ENCODE results near the gene LRP8.

LRP8 gene

DNA sequence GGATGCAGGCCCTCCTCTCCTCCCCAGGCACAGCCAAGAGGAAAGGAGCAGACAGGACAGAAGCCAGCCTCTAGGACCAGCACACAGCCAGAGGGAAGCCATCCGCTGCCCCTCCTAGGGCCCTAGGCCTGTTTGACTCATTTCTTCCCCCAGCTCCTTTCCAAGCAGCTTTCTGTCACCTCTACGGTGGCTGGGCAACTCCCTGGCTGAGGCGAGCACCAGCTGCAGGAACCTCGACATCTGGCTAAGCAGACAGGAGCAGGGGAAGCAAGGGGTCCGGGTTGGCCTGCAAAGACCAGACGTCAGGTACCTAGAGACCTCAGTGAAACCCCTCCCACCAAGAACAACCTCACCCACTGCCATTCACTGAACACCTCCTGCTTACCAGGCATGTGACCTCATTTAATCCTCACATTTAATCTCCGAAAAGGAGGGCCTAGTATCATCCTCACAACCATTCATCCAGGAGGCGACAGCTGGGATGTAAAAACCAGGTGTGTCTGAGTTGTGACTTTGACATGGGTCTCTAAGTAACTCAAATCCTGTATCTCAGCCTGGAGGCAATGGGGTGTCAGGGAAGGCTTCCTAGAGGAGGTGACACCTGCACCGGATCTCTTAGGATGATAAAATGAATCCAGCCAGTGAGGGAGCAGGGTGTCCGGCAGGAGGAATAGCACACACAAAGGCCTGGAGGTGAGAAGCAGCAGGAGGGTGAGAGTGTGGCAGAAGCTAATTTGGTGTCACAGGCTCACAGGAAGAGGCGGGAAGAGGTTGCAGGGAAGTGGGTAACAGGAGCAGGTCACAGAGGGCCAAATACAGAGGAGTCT lies 5.9 kb downstream of the LRP8 start:
- no peak for DNase-seq

- DNase-seq: no peak
These were observed 6.5 kb downstream of the LRP8 start for GRCh38 chr1:53321366-53321765.

- DNase-seq: no peak
These were observed 7.2 kb downstream of the LRP8 start for GRCh38 chr1:53320646-53321045.

GRCh38 chr1:53319296-53320101 lies 8.4 kb downstream of the LRP8 start:
- no peak for DNase-seq

DNA sequence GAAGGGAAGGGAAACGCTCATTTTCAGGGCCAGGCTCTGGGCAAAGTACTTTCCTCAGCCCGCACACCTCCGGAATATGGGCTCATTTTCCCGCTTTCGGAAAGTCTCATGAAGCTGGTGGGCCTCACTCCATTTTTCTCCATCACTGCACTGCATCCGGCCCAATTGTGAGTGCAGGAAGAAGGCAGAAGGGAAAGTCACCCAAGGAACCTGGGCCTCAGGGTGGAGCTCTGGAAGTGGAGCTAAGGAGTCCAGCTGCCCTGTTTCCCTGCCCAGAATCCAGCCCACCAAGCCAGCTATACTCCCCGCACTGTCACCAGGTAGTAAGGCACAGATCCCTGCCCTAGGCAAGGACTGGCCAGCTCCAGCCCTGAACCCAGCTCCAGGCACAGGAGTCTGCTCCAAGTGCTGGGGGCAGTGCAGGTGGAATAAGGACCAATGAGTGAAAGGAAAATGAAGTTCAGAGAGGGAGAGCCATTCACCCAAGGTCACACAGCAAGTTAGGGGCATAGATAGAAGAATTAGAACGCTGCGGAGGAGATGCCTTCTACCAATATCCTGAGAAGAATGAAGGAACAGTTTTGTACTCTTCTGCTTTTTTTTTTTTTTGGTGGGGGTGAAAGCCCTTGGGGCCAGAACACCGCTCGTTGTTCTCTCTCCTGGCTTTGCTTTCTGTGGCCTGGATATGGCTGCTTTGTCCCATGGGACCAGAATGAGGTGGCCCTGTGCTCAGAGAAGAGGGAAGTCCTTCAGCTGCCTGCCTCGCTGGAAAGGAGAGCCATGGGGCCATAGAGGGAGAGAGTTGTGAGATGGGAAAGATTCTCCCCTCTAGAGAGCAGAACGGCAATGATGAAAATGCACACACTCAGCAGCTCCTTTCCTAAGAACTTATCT lies 10.0 kb downstream of the LRP8 start:
- DNase-seq: no peak

DNA sequence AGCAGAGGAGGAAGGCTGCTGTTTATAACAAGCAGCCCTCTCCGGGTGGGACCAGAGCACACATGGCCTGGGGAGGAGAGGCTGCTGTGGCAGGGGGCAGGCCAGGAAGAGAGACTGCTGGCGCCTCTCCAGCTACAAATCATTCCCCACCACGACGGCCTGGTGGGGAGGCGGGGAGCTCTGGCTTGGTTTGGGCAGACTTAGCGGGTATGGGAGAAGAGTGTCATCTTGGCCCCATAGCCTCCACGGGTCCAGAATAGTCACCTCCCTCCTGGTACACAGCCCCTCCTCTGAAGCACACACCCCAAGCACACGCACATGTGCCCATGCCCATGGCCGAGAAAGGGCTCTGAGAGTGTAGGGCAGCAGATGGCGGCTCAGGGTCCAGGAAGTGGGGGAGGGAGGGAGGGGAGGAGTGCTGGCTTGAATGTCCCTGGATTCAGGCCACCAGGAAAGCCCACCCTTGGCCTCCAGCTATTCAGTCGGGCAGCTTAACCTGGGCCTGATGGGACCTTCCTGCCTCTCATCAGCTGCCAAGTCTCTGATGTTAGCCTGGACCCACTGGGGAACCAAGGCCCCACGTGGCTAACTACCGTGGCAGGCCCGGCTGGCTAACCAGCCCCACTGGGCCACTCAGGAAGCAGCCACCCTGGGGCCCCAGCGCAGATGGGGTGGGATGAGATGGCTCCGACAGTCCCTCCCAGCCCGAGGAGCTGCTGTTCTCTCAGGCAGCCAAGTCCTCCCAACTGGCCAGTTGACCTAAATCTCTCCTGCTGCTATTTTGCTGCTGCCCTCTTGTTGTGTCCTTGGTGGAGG lies 10.9 kb downstream of the LRP8 start:
- DNase-seq: no peak

GRCh38 chr1:53316424-53316765 lies 11.5 kb downstream of the LRP8 start:
- no peak for DNase-seq

DNA sequence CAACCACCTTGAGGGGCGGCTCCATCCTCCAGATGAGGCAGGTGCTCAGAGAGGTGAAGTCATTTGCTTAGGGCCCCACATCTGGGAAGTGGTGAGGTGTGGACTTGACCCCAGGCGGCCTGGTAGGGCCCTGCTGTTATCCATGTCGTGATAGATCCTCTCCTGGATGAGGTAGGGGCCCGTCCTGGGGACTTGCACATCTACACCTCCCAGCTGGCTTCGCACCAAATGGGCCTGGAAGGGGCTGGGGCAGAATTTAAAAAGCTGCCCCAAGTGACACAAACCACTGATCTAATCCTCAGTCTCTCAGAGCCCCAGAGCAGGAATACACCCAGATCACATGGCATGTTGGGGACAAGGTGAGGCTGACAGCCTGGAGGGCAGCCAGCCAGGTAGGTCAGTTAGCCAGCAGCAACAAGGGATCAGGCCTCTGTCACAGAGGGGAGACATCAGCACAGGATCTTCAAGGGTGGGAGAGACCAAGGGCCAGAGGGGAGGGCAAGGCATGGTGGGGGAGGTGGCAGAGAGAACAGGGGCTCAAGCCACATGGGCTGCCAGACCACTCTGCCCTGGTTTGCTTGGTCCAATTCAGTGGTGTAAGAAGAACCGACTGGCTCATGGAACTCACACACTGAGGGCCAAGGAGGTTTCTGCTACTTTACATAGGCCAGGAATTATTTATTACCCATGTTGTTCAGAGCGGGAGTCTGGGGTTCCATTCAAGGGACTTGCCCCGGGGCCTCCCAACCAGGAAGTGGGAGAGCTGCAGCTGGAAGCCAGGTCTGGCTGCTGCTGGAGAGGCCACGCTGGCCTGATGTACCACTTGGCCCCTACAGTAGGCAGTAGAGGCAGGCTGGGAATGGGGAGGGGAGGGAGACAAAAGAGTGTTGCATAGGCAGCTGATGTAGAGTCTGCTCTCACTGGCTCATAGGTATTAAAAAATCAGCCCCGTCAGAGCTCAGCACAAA lies 12.1 kb downstream of the LRP8 start:
- no peak for DNase-seq

GRCh38 chr1:53315046-53315445 lies 12.8 kb downstream of the LRP8 start:
- DNase-seq: no peak

GRCh38 chr1:53314606-53315005 lies 13.3 kb downstream of the LRP8 start:
- DNase-seq: no peak

- no peak for DNase-seq
These were observed 13.8 kb downstream of the LRP8 start for GRCh38 chr1:53314096-53314495.

GRCh38 chr1:53313556-53313955 lies 14.3 kb downstream of the LRP8 start:
- no peak for DNase-seq

DNA sequence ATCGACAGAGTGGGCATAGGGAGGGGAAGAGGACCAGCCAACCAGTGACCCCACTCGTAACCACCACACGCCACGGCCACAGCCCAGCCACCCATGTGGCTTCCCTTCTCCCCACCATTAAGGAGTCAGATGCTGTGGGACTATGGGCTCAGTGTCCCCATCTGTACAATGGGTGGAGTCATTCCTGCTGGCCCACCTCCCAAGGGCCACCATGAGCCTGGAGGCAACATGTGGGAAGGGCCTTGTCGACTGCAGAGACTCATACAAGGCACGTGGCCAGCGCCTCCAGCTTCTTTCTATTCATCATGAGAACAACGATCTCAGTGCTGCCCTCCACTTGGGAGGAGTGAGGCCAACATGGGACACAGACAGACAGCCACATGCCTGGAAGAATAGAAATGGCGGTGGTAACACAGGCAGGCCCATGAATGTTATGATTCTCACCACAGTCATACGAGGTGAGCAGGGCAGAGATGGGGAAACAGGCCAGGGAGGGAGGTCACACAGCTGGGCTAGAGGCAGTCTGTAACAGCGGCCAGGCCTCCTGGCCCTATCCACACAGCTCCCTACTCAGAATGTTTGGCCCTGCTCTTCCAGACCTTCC lies 16.1 kb downstream of the LRP8 start:
- DNase-seq: no peak

- no peak for DNase-seq
These were observed 16.8 kb downstream of the LRP8 start for GRCh38 chr1:53310847-53311681.

DNA sequence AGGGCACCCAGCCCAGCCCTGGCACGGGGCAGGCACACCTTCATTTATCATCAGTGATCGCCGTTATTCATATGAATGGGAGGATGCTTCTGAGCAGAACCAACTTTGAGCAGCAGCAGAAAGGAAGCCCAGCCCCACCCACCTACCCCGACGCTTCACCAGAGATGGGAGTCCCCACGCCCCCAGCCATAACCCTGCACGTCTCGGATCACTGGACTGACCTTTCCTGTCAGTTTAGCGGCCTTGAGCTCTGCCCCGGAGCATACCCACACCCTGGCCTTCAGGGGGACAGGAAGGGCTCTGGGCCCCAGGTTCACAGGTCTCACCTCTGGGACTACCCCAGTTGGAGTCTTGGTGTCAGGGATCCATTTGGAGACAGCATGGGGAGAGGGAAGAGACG lies 18.1 kb downstream of the LRP8 start:
- no peak for DNase-seq

DNA sequence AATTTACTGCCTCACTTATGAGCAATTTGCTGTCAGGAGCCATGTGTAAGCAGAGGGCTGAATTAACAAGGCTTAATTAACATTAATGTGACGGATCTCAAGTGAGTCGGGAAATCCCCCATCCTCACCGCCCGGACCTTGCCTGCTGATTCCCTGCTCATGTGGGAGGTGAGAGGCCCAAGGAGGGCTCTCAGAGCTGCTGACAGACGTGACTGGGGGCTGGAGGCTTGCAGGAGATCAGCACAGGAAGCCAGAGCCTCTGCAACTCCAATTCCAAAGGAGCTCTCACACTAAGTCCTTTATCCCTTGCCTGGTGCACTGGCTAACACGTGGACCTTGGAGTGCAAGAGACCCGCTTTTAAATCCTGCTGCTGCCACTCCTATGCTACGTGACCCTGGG lies 19.4 kb downstream of the LRP8 start:
- DNase-seq: no peak

GRCh38 chr1:53307037-53307436 lies 20.8 kb downstream of the LRP8 start:
- DNase-seq: no peak

- DNase-seq: no peak
These were observed 21.7 kb downstream of the LRP8 start for GRCh38 chr1:53306168-53306567.

DNA sequence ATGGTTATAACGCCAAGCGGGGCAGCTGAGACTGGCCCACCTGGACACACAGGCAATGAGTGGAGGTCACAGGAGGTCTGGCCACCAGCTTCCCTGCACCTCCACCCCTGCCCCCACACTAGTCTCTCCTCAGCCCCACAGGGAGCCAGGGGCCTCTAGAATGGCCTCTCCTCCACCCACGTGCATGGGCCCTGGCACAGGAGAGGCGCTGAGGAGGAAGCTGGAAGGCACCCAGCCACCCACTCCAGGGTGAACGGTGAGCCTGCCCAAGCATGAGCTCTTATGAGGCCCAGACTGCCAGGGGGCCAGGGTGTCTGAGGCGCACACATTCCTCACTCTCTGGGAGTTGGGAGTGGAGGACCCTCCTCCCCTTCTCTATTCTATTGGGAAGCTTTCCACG lies 22.2 kb downstream of the LRP8 start:
- no peak for DNase-seq

DNA sequence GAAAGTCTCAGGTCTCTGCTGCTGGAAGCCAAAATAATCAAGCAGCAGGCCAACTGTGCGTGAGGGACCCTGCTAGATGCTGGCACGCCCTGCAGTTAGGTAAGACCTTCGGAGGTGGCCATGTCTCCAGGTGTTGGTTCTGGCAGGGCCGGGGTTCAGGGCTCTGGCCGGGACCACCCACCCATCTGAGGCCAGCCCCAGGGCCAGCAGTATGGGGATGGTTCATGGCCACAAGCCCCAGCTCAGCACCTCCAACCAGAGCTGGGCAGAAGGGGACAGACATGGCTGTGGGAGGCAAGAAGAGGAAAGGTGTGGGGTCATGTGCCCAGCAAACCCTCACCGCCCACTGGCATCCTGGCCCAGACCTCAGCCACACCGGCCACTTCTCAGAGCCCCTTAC lies 23.3 kb downstream of the LRP8 start:
- no peak for DNase-seq

Measured in CD4-positive, alpha-beta T cell treated with Interleukin-4 for 1 hour (primary cell).